ENCODE measurements around the gene SPSB2.

- TF ChIP-seq REST (IDR thresholded peaks at IDR 0.05; ENCODE audit: insufficient read depth in 1 of 2, low read depth in 2 of 2, low read length in 2 of 2) (no peak), SIN3A (IDR thresholded peaks at IDR 0.05; ENCODE audit: borderline replicate concordance, insufficient read depth, low read length) (no peak), POLR2AphosphoS5 (IDR thresholded peaks at IDR 0.05; ENCODE audit: low read depth, low read length) (no peak), TAF1 (IDR thresholded peaks at IDR 0.05; ENCODE audit: borderline replicate concordance, insufficient read depth, low read length) (no peak)
Measured at GRCh38 chr12:6821591-6822425, 51.3 kb downstream of the SPSB2 start, which contains the start of gene GPR162.
